Umbilical cord (tissue), 2 donors: ENCODE measurements around the gene PTBP1. TPM values are rescaled to one million over a fixed set of nuclear protein-coding genes. Genes with fewer than 3 reads are reported as not detected.
"Not testable (repeated sequence)": the region's sequence is repeated elsewhere in the genome, so short reads cannot be mapped to it uniquely, and the experiment has no call there.

Experiments
- DNase-seq: peaks from one replicate; pipeline ENCODE4 v3.0.0-alpha.2; 2015; ENCODE audit warnings: low spot score
- total RNA-seq: library from RNA; depleted of rRNA; stranded (reverse); fragments of >200 nt; gene quantifications from one replicate; pipeline ENCODE4 v1.2.3, GENCODE V29; 2014; ENCODE audit warnings: low replicate concordance; ENCODE audit not compliant: insufficient read depth

PTBP1 gene
- total RNA-seq, 1 donor from 2014 or later = 82.8 TPM

GRCh38 chr19:853614-854220 is 56.5 kb downstream of the PTBP1 start:
- DNase-seq = not testable (repeated sequence)

GRCh38 chr19:854549-854948 is 57.3 kb downstream of the PTBP1 start:
- DNase-seq = no peak

GRCh38 chr19:855142-855541 is 57.9 kb downstream of the PTBP1 start:
- no peak for DNase-seq

GRCh38 chr19:855566-856120 is 58.4 kb downstream of the PTBP1 start:
- DNase-seq = no peak

GRCh38 chr19:858284-858683 is 61.0 kb downstream of the PTBP1 start:
- DNase-seq = no peak

GRCh38 chr19:858868-859843 is 61.9 kb downstream of the PTBP1 start, which contains the start of gene CFD:
TSS of gene CFD (plus strand) at chr19:859664. CDS start at chr19:859690, 26 bp downstream.
- DNase-seq = peak; percentile 33

GRCh38 chr19:861141-861755 is 64.0 kb downstream of the PTBP1 start:
- DNase-seq = no peak

Other genes with a start within 250 kb of the PTBP1 start
- 234 TPM for gene BSG, start 224.9 kb upstream of the PTBP1 start, total RNA-seq
- 2.4 TPM for gene HCN2, start 207.6 kb upstream of the PTBP1 start, total RNA-seq
- 11.8 TPM for gene POLRMT, start 163.9 kb upstream of the PTBP1 start, total RNA-seq
- 0.24 TPM for gene FGF22, start 157.6 kb upstream of the PTBP1 start, total RNA-seq
- gene RNF126, start 134.2 kb upstream of the PTBP1 start, total RNA-seq = 1.7 TPM
- gene FSTL3, start 121.1 kb upstream of the PTBP1 start, total RNA-seq = 326 TPM
- gene PRSS57, start 102.0 kb upstream of the PTBP1 start, total RNA-seq = not detected
- gene PALM, start 88.5 kb upstream of the PTBP1 start, total RNA-seq = 30.6 TPM
- 5.8 TPM for gene MISP, start 46.3 kb upstream of the PTBP1 start, total RNA-seq
- gene PLPPR3, start 24.5 kb downstream of the PTBP1 start, total RNA-seq = not detected
- not detected for gene AZU1, start 30.4 kb downstream of the PTBP1 start, total RNA-seq
- gene PRTN3, start 43.5 kb downstream of the PTBP1 start, total RNA-seq = not detected
- not detected for gene ELANE, start 54.9 kb downstream of the PTBP1 start, total RNA-seq
- gene CFD, start 62.2 kb downstream of the PTBP1 start, total RNA-seq = 35.2 TPM
- gene MED16, start 95.7 kb downstream of the PTBP1 start, total RNA-seq = 36.1 TPM
- gene RNU6-9, start 96.0 kb downstream of the PTBP1 start, total RNA-seq = not detected
- 44.3 TPM for gene R3HDM4, start 115.8 kb downstream of the PTBP1 start, total RNA-seq
- not detected for gene KISS1R, start 119.9 kb downstream of the PTBP1 start, total RNA-seq
- 37.1 TPM for gene ARID3A, start 128.6 kb downstream of the PTBP1 start, total RNA-seq
- gene WDR18, start 186.9 kb downstream of the PTBP1 start, total RNA-seq = 67.9 TPM
- gene GRIN3B, start 203.0 kb downstream of the PTBP1 start, total RNA-seq = not detected
- 54.4 TPM for gene TMEM259, start 223.7 kb downstream of the PTBP1 start, total RNA-seq
- not detected for gene RNU6-2, start 224.1 kb downstream of the PTBP1 start, total RNA-seq
- 120 TPM for gene CNN2, start 229.2 kb downstream of the PTBP1 start, total RNA-seq
- gene ABCA7, start 242.7 kb downstream of the PTBP1 start, total RNA-seq = 2.2 TPM